Psoas muscle (tissue), 8 donors: ENCODE results near the gene EHD1. TPM values are rescaled to one million over a fixed set of nuclear protein-coding genes. Genes with fewer than 3 reads are reported as not detected.

ENCODE experiments used
- ATAC-seq, 4 donors: fragments of 200-7000 bp; cut with Tn5 transposase; one replicate each; pipeline ENCODE4 v1.9.1; 2020; ENCODE audit warnings: moderate library complexity in 3 of 4, mild to moderate bottlenecking in 2 of 4
- DNase-seq, 2 donors: peaks; one replicate each; pipeline ENCODE4 v3.0.0-alpha.2; 2020
- H3K27ac ChIP-seq: fragments of 200-600 bp; one replicate; pipeline ENCODE4 v1.8.0; 2022
- H3K27me3 ChIP-seq, 3 donors: fragments of 200-600 bp in 1 of 3; one replicate each; pipeline versions ENCODE4 v1.6.1 to v1.8.0; 2013 to 2022; ENCODE audit warnings: low read length in 2 of 3, mild to moderate bottlenecking in 2 of 3, moderate library complexity in 1 of 3; ENCODE audit not compliant: insufficient read depth in 3 of 3
- H3K36me3 ChIP-seq, 2 donors: fragments of 200-600 bp in 1 of 2; one replicate each; pipeline versions ENCODE4 v1.6.1 to v1.8.0; 2013 to 2022; ENCODE audit warnings: low read depth in 1 of 2, mild to moderate bottlenecking in 1 of 2, moderate library complexity in 1 of 2; ENCODE audit not compliant: insufficient read depth in 1 of 2
- H3K4me1 ChIP-seq: fragments of 200-600 bp; one replicate; pipeline ENCODE4 v1.8.0; 2022
- H3K4me3 ChIP-seq: fragments of 200-600 bp; one replicate; pipeline ENCODE4 v1.8.0; 2022; ENCODE audit warnings: mild to moderate bottlenecking
- H3K9me3 ChIP-seq: fragments of 200-600 bp; one replicate; pipeline ENCODE4 v1.8.0; 2022
- CTCF ChIP-seq: fragments of 200-600 bp; IDR thresholded peaks from one replicate; pipeline ENCODE4 v1.8.0; 2022; ENCODE audit warnings: antibody characterized with exemption
- WGBS, 3 donors: extraction: QIAGEN DNeasy Blood & Tissue Kit; methylation state at CpG; one replicate each; pipeline versions ENCODE4 v1.1.6 to v1.1.7; 2013; 5-methylcytosine and 5-hydroxymethylcytosine counted together
- intact Hi-C, 2 donors: fragments of 100-400 bp; cut with DNase I; formaldehyde crosslinking; loops; one replicate each; pipeline versions ENCODE4 v1.11.0 to v1.14.2; 2022
- polyA plus RNA-seq, 3 donors: library from polyadenylated mRNA; stranded (reverse); fragments of 200-250 nt; gene quantifications; one replicate each; pipeline ENCODE4 v1.2.3, GENCODE V29; 2013
- total RNA-seq, 4 donors: library from RNA; stranded (reverse); fragmentation: NEBNext Ultra II Directional in 2 of 4; extraction: Animal tissue kit (Norgen Biotek cat#: 25700) in 2 of 4; gene quantifications; one replicate each; pipeline versions ENCODE4 v1.2.1 to v1.2.4, GENCODE V29; 2021 to 2023
- donor health status: healthy with polysubstance abuse.
- donor health status: DM: no; HTN: no; CAD: no; lungs with moderate emphysema.
- donor health status: Bipolar disorder and iron deficiency.
- donor health status: healthy.
- donor health status: DM: yes; HTN: yes; CAD: no.
- donor health status: DM: no; HTN: no; CAD: no.
- donor health status: DM: no; HTN: no; CAD: no.
- donor health status: DM: yes; HTN: yes; CAD: no.

EHD1 gene
- total and polyA plus RNA-seq, 7 donors: 23.5 to 174 (median 58.8) TPM

GRCh38 chr11:64894070-64894811 is 15.8 kb upstream of the EHD1 start:
- Histone ChIP-seq H3K27ac (peak overlapping the region; percentile 44), H3K4me3 (no peak overlapping the region), H3K36me3 (peaks cover 0 to 40% of the 10 kb centered on the region in 2 donors), H3K27me3 (no peaks in the 10 kb centered on the region), H3K9me3 (no peaks in the 10 kb centered on the region), H3K4me1 (no peaks in the 10 kb centered on the region)
- DNase-seq (peak; percentile 89 to 94), ATAC-seq (peak; percentile 87 to 91 (median 90))
- 36 to 42% (median 37%) methylated on average over 13 to 14 of the region's 14 CpGs for WGBS, 3 donors
- intact Hi-C loops: loop anchor here in 1 of 2 donors (1.0 kb wide), 1 partner anchor 47 kb away; no protein-coding TSS in a partner anchor
- TF ChIP-seq CTCF: peak; percentile 90

DNA sequence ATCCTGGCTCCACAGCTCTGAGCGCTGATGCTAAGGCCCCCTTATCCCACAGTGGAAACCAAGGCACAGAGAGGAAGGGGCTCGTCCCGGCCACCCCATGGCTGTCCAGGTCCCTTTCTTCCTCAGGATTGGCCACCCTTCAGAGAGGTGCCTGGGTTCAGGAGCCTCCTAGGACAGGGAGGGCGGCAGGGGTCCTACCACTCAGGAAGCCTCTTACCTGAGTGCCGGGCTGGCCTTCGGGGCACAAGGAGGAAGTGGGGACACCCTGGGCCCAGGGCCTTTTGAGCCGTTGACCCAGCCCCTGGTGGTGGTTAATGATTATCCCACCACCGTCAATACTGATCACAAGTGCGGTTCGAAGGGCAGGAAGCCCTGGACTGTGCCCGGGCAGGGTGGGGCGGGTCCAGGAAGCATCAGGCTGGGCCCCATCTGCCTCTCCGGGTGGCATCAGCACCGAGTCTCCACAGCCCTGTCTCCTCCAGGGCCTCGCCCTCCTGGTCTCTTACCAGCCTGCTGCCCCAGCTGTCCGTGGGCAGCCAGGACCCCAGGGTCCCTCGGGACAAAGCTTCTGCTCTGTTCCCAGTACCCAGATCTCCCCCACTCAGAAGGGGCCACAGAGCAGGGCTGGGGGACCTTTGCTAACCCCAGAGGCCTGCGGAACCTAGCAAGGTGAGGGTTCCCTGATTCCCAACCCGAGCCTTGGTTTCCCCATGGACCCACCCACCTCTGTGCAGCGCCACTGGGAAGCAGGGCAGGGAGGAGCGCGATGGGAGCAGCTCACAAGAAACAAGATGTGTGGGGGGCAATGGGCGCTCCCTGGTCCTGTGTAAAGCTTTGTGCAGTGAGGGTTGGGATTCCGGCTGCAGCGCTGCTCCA is 15.0 kb upstream of the EHD1 start:
- WGBS, 3 donors: 71 to 75% (median 75%) methylated on average over 23 to 25 of the region's 25 CpGs
- ATAC-seq (peak in 1 of 4 donors; percentile 7), DNase-seq (no peak)
- Histone ChIP-seq H3K36me3 (peaks cover 0 to 32% of the 10 kb centered on the region in 2 donors), H3K9me3 (no peaks in the 10 kb centered on the region), H3K27ac (no peak overlapping the region), H3K27me3 (no peaks in the 10 kb centered on the region), H3K4me1 (no peaks in the 10 kb centered on the region), H3K4me3 (no peak overlapping the region)
- TF ChIP-seq CTCF: no peak
- intact Hi-C loops: loop anchor here (1.0 to 2.0 kb wide), 2 partner anchors 46 to 47 kb away; no protein-coding TSS in a partner anchor

GRCh38 chr11:64892838-64893193 is 14.4 kb upstream of the EHD1 start:
- Histone ChIP-seq H3K36me3 (peaks cover 0 to 26% of the 10 kb centered on the region in 2 donors), H3K4me1 (peaks cover under 1% of the 10 kb centered on the region)
- intact Hi-C loops: loop anchor here in 1 of 2 donors (2.0 kb wide), 1 partner anchor 46 kb away; no protein-coding TSS in a partner anchor

DNA sequence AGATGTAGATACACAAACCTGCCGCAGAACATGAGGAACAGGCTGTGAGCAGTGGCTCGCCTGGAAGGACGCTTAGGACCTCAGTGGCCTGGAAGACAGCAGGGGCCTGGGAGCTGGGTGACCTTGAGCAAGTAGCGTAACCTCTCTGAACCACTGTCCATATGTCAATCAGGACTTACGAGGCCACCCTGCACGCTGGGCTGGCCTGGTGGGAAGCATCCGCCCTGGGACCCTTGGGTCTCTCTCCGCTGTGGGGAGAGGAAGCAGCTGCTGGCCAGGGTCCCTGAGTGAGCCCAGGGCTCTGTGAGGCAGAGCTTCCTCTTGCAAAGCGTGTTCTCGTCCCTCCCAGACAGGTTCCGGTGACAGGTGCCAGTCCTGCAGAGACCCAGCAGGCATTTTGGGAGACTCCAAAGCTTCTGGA is 14.0 kb upstream of the EHD1 start:
- Histone ChIP-seq H3K9me3 (no peaks in the 10 kb centered on the region), H3K27ac (peak overlapping the region; percentile 23), H3K36me3 (peaks cover 0 to 22% of the 10 kb centered on the region in 2 donors), H3K4me3 (no peak overlapping the region), H3K4me1 (peaks cover 2% of the 10 kb centered on the region), H3K27me3 (no peaks in the 10 kb centered on the region)
- intact Hi-C loops: loop anchor here in 1 of 2 donors (2.0 kb wide), 1 partner anchor 46 kb away; no protein-coding TSS in a partner anchor
- no peak for ATAC-seq
- WGBS, 3 donors: 70 to 81% (median 73%) methylated on average over 11 of the region's 11 CpGs
- DNase-seq: no peak
- TF ChIP-seq CTCF: no peak

More at GRCh38 chr11:64892838-64893193, 14.4 kb upstream of the EHD1 start:
- Histone ChIP-seq H3K27ac (peak overlapping the region; percentile 23), H3K4me3 (no peak overlapping the region), H3K27me3 (no peaks in the 10 kb centered on the region), H3K9me3 (no peaks in the 10 kb centered on the region)
- ATAC-seq (no peak), DNase-seq (peak in 1 of 2 donors; percentile 15)
- TF ChIP-seq CTCF: no peak
- 84 to 90% (median 90%) methylated on average over 9 to 10 of the region's 10 CpGs for WGBS, 3 donors
